AML-193 (cell line): ENCODE data around the gene SAXO1.
"Not testable (repeated sequence)": the region's sequence is repeated elsewhere in the genome, so short reads cannot be mapped to it uniquely, and the experiment has no call there.

Experiments used
- DNase-seq, 2 experiments: peaks; one replicate each; lab custom pipeline; 2025; lab: John Stamatoyannopoulos, UW

Gene SAXO1

GRCh38 chr9:18999173-18999785, 33.7 kb downstream of the SAXO1 start:
- no peak for DNase-seq

- no peak for DNase-seq
These were observed 35.9 kb downstream of the SAXO1 start for GRCh38 chr9:18997151-18997550.

GRCh38 chr9:18996211-18996610, 36.8 kb downstream of the SAXO1 start:
- peak in 1 of 2 experiments; percentile 17 for DNase-seq

GRCh38 chr9:18994263-18994916, 38.6 kb downstream of the SAXO1 start:
- DNase-seq = no peak

GRCh38 chr9:18991197-18991596, 41.8 kb downstream of the SAXO1 start:
- DNase-seq = not testable (repeated sequence)

GRCh38 chr9:18990494-18990893, 42.5 kb downstream of the SAXO1 start:
- no peak for DNase-seq

- DNase-seq = no peak
These were observed 43.1 kb downstream of the SAXO1 start for GRCh38 chr9:18989865-18990264.

- no peak for DNase-seq
These were observed 43.9 kb downstream of the SAXO1 start for GRCh38 chr9:18989097-18989496.

- DNase-seq = no peak
These were observed 45.0 kb downstream of the SAXO1 start for GRCh38 chr9:18988003-18988402.

- no peak for DNase-seq
These were observed 47.0 kb downstream of the SAXO1 start for GRCh38 chr9:18985996-18986395.

GRCh38 chr9:18985464-18985951, 47.5 kb downstream of the SAXO1 start:
- no peak for DNase-seq

GRCh38 chr9:18982262-18982620, 50.8 kb downstream of the SAXO1 start:
- DNase-seq = no peak

- no peak for DNase-seq
These were observed 51.3 kb downstream of the SAXO1 start for GRCh38 chr9:18981476-18982261.

GRCh38 chr9:18980189-18980588, 52.8 kb downstream of the SAXO1 start:
- no peak for DNase-seq

- no peak for DNase-seq
These were observed 53.6 kb downstream of the SAXO1 start for GRCh38 chr9:18979367-18979766.

GRCh38 chr9:18978188-18978587, 54.8 kb downstream of the SAXO1 start:
- no peak for DNase-seq

GRCh38 chr9:18976709-18977531, 56.1 kb downstream of the SAXO1 start:
- DNase-seq = no peak

- no peak for DNase-seq
These were observed 56.7 kb downstream of the SAXO1 start for GRCh38 chr9:18976221-18976708.

- DNase-seq = no peak
These were observed 59.7 kb downstream of the SAXO1 start for GRCh38 chr9:18973348-18973747.

GRCh38 chr9:18972675-18973074, 60.3 kb downstream of the SAXO1 start:
- no peak for DNase-seq

GRCh38 chr9:18971909-18972308, 61.1 kb downstream of the SAXO1 start:
- no peak for DNase-seq

- no peak for DNase-seq
These were observed 61.6 kb downstream of the SAXO1 start for GRCh38 chr9:18971404-18971803.
